ENCODE data around the gene PTPRN2.

The PTPRN2 gene

DNA sequence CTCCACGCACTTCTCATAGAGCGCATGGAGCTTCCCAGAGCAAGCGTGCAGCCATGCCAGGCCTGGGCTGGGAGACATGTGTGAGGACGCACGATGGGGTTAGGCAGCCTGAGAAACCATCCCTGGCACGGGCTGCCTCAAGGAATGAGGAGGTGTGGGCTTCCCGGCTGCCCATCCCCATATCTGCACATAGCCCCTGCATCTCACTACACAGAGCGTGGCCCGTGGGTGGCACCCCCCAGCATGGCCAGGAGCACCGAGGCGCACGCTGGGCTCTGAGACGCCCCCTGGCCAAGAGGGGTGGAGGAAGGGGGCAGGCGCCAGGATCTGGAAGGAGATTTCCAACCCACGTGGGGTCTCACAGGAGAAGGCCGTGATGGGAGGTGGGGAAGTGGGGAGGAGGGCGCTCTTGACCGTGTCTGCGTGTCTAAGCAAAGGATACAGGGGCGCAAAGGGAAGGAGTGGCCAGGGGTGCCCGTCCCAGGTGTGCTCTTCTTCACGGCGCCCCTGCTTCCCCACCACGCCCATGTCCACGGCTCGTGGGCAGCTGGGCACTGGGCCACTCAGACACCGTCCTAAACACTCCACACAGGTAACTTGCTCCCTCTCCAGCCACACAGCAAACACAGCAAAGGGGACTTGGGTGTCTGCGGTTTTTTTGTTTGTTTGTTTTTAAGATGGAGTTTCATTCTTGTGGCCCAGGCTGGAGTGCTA, 340.5 kb downstream of the PTPRN2 start:
- no peak overlapping the region for H3K27ac ChIP-seq
- TF ChIP-seq ZFX (IDR thresholded peaks at IDR 0.05; ENCODE audit: borderline replicate concordance): no peak
- TF ChIP-seq, protein P1, sequence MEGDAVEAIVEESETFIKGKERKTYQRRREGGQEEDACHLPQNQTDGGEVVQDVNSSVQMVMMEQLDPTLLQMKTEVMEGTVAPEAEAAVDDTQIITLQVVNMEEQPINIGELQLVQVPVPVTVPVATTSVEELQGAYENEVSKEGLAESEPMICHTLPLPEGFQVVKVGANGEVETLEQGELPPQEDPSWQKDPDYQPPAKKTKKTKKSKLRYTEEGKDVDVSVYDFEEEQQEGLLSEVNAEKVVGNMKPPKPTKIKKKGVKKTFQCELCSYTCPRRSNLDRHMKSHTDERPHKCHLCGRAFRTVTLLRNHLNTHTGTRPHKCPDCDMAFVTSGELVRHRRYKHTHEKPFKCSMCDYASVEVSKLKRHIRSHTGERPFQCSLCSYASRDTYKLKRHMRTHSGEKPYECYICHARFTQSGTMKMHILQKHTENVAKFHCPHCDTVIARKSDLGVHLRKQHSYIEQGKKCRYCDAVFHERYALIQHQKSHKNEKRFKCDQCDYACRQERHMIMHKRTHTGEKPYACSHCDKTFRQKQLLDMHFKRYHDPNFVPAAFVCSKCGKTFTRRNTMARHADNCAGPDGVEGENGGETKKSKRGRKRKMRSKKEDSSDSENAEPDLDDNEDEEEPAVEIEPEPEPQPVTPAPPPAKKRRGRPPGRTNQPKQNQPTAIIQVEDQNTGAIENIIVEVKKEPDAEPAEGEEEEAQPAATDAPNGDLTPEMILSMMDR (IDR thresholded peaks at IDR 0.05): no peak

DNA sequence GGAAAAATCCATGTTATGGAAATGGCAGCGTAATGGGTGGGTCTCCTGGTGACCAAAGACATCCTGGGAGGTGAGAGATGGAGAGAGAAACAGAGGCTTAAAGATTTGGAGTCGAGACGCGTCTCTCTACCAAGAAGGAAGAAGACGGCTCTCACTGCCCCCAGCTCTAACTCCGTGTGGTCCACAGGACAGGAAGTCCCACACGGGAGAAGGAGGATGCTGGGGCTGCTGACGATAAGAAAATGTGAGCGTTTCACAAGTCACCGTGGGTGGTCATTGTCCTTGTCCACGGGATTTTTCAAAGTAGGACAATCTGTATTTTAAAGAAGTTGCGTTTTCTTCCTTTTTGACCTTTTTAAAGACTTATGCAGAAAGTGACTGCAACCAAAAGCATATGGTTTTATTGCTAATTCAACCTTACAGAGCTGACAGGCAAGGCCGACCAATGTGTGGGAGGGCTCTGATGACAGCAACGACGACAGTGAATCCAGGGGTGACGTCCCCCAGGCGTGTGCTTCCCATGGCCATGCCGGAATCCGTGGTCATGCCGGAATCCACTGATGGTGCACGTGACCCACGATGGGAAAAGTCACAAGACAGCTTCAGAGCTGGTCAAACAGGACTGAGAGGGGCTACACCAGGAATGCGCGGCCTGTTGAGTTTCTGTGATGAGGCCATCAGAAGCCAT, 341.2 kb downstream of the PTPRN2 start:
- TF ChIP-seq ZFX (IDR thresholded peaks at IDR 0.05; ENCODE audit: borderline replicate concordance): no peak
- TF ChIP-seq, protein P1 (IDR thresholded peaks at IDR 0.05): no peak
- H3K27ac ChIP-seq: no peak overlapping the region

DNA sequence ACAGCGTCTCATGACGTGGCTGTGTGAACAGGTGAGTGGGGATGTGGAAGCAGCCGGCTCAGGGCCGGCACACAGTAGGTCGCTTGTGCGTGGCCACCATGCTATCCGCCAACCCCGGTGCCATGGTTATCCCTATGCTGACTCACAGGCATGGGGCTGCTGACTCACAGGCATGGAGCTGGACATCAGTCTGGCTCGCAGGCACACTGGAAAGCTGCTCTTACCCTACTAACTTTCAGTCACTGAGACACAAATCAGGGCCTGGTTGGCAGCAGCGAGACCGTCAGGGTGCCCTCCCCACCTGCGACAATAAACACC, 341.9 kb downstream of the PTPRN2 start:
- TF ChIP-seq ZFX (IDR thresholded peaks at IDR 0.05; ENCODE audit: borderline replicate concordance): no peak
- TF ChIP-seq, protein P1 (IDR thresholded peaks at IDR 0.05): no peak
- no peak overlapping the region for H3K27ac ChIP-seq

DNA sequence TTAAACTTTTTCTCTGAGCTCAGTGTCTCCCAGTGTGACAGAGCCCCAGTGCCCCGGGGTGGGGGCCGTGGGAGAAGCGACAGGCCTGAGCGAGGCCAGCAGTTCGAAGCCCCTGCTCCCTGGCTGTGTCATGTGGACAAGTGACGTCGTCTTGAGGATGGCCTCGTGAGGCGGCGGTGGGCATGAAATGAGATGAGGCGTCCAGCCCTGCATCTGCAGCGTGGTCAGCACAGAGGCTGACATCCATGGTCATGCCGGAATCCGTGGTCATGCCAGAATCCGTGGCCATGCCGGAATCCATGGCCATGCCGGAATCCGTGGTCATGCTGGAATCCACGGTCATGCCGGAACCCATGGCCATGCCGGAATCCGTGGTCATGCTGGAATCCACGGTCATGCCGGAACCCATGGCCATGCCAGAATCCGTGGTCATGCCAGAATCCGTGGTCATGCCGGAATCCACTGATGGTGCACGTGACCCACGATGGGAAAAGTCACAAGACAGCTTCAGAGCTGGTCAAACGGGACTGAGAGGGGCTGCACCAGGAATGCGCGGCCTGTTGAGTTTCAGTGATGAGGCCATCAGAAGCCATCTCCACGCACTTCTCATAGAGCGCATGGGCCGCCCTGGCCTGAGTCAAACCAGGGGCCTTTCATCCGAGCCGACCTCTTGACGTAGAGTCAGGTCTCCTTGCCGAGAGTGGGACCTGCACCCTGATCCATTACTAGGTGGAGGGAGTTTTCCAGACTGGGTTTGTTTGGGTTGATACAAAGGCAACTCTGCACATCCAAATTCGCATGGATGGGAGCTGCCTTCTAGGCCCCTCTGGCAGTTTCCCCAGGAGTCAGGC, 342.5 kb downstream of the PTPRN2 start:
- TF ChIP-seq, protein P1 (IDR thresholded peaks at IDR 0.05): no peak
- TF ChIP-seq ZFX (IDR thresholded peaks at IDR 0.05; ENCODE audit: borderline replicate concordance): no peak
- no peak overlapping the region for H3K27ac ChIP-seq

DNA sequence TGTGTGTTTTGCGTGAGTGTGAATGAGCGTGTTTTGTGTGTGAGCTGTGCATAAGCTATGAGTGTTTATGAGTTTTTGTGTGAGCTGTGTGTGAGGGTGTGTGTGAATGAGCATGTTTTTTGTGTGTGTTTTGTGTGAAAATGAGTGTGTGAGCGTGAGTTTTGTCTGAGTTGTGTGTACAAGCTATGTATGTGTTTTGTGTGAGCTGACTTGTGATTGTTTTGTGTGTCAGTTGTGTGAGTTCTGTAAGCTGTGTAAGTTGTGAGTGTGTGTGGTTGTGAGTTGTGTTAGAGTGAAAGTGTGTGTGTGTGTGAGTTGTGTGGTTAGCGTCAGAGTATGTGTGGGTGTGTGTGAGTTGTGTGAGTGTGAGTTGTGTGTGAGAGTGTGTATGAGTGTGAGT, 343.2 kb downstream of the PTPRN2 start:
- no peak overlapping the region for H3K27ac ChIP-seq
- TF ChIP-seq ZFX (IDR thresholded peaks at IDR 0.05; ENCODE audit: borderline replicate concordance): no peak
- TF ChIP-seq, protein P1 (IDR thresholded peaks at IDR 0.05): no peak

DNA sequence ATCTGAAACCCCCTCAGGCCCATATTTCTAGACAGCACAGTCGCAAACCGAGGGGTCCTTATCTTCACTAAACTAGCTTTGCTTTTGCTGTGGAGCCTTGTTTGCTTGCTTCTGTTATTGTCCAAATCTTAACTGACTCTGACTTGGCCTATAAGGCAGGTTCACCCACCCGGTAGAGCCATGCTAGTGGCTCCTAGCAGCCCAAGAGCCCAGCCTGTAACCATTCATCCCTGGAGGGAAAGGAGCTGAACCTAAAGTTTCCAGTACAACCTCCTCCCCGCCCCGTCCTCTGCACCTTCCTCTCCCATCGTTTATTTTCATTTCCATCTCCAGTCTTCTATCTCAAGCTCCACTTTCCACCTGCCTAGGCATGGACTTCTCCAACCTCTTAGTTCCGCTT, 345.7 kb downstream of the PTPRN2 start:
- no peak overlapping the region for H3K27ac ChIP-seq
- TF ChIP-seq ZFX (IDR thresholded peaks at IDR 0.05; ENCODE audit: borderline replicate concordance): no peak
- TF ChIP-seq, protein P1 (IDR thresholded peaks at IDR 0.05): no peak
